ENCODE data around the gene CISTR. TPM values are rescaled to one million over a fixed set of nuclear protein-coding genes. Genes with fewer than 3 reads are reported as not detected.

Gene CISTR
- total and polyA plus RNA-seq, 7 donors: not detected

DNA sequence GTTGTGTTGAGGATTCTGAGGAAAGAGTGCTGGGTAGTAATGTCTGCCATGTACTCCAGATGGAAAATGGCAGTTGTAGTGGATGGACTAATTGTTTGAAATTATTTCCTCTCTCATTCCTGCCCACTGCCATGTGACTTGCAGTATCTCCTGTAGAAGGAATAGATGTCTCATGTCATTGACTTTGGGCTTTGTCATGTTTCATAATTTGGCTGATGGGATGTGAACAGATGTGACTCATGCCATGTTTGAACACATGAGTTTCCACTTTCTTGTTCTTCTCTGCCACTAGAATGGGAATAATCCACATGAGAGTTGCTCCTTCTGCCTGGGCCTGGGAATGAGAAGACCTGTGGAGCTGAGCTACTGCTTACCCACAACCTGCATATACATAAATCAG, 22.1 kb downstream of the CISTR start:
- TF ChIP-seq POLR2AphosphoS5 (IDR thresholded peaks at IDR 0.05) (no peak), EP300 (IDR thresholded peaks at IDR 0.05) (no peak), POLR2A (IDR thresholded peaks at IDR 0.05) (no peak), CTCF (IDR thresholded peaks at IDR 0.05) (no peak)
- Histone ChIP-seq H3K27me3 (no peaks in the 10 kb centered on the region), H3K36me3 (peaks cover 0 to 7% (median 2%) of the 10 kb centered on the region in 4 donors), H3K9me3 (no peaks in the 10 kb centered on the region), H3K27ac (no peak overlapping the region), H3K4me3 (no peak overlapping the region), H3K4me1 (peaks cover 0 to 24% (median 17%) of the 10 kb centered on the region in 4 donors)
- intact Hi-C loops (cut with DNase I): no loop called here
- DNase-seq: no peak

GRCh38 chr12:53728206-53728605, 23.6 kb downstream of the CISTR start:
- 73 to 78% methylated on average over 7 of the region's 7 CpGs for WGBS, 2 donors
- Histone ChIP-seq H3K4me1 (peaks cover 0 to 24% (median 17%) of the 10 kb centered on the region in 4 donors), H3K4me3 (peak overlapping the region in 2 of 4 donors; percentile 78 to 79), H3K36me3 (peaks cover 7 to 21% (median 14%) of the 10 kb centered on the region in 4 donors), H3K27ac (peak overlapping the region; percentile 73 to 83 (median 76)), H3K9me3 (no peaks in the 10 kb centered on the region), H3K27me3 (no peaks in the 10 kb centered on the region)
- no peak for DNase-seq
- intact Hi-C loops (cut with DNase I): no loop called here
- TF ChIP-seq EP300 (IDR thresholded peaks at IDR 0.05) (no peak), POLR2AphosphoS5 (IDR thresholded peaks at IDR 0.05) (no peak), CTCF (IDR thresholded peaks at IDR 0.05) (no peak), POLR2A (IDR thresholded peaks at IDR 0.05) (no peak)

DNA sequence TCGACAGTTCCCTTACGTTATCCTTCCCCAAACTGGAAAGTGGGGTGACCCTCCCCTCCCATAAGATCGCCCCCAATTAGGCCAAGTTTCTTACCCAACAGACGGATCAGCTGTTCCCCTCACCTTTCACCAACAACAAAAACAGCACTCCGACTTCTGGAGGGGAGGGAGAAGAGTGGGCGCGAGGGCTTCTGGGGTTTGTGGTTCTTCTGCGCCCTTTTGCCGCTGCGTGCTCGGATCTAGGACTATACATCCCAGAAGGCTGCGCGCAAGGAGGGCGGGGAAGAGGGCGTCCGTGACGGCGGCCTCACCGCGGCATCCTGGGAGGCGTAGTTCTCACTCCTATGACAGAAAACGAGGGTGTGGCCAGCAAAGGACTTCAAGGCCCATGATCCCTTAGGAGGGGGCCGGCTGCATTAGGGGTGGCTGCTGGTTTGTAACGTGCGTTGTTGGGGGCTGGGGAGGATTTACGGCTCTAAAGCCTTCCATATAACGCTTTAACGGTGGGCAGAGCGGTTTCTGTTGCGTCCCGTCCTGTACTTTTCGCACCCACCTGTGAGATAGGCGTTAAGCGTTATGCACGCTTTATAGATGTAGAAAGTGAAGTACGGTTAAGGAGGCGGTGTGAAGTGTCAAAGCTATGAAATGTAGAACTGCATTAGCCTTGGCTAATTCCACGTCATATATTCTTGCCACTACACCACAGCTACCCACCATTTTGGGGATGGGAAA, 24.3 kb downstream of the CISTR start, which contains the start of gene CALCOCO1:
TSS of gene CALCOCO1 (minus strand) at position 143 of the 732 bp plus-strand sequence. CDS start 2,210 bp downstream, outside the sequence.
- WGBS, 2 donors: 0 to 1% methylated on average over 38 of the region's 38 CpGs
- H3K9me3 ChIP-seq: no peaks in the 10 kb centered on the region

DNA sequence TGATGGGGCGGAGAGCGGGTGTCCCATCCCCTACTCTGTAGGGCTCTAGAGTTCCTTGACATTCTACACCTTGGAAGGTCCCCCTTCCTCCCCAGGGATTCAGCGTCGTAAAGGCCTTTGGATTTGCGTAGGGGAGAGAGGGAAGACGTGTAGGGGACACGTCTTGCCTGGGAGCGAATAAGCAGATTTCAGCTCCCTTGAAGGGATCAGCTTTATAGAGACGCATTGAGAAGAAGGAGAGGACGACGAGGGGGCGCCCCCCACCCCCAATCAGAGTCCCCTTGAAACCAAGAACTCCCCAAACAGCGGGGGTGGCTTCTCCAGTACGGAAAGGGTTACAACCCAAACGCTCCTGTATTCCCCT, 24.9 kb downstream of the CISTR start:
- 0 to 2% methylated on average over 15 of the region's 15 CpGs for WGBS, 2 donors
- H3K36me3 ChIP-seq: peaks cover 17 to 34% (median 23%) of the 10 kb centered on the region in 4 donors
- no peak for DNase-seq
- H3K4me1 ChIP-seq: peaks cover 0 to 24% (median 17%) of the 10 kb centered on the region in 4 donors
- H3K4me3 ChIP-seq: peak overlapping the region; percentile 78 to 85 (median 80)
- H3K9me3 ChIP-seq: no peaks in the 10 kb centered on the region
- peak overlapping the region; percentile 73 to 83 (median 76) for H3K27ac ChIP-seq
- no peak for TF ChIP-seq CTCF (IDR thresholded peaks at IDR 0.05)
- no peak for TF ChIP-seq EP300 (IDR thresholded peaks at IDR 0.05)
- no peak for TF ChIP-seq POLR2AphosphoS5 (IDR thresholded peaks at IDR 0.05)
- no peak for TF ChIP-seq POLR2A (IDR thresholded peaks at IDR 0.05)
- H3K27me3 ChIP-seq: no peaks in the 10 kb centered on the region
- intact Hi-C loops (cut with DNase I): no loop called here

More for the DNA sequence above, 24.3 kb downstream of the CISTR start, which contains the start of gene CALCOCO1:
- no peaks in the 10 kb centered on the region for H3K27me3 ChIP-seq
- H3K4me3 ChIP-seq: peak within 1 kb of the TSS; percentile 78 to 85 (median 80)
- peak in 1 of 2 donors; percentile 17 for TF ChIP-seq POLR2A (IDR thresholded peaks at IDR 0.05)
- TF ChIP-seq EP300 (IDR thresholded peaks at IDR 0.05): no peak
- TF ChIP-seq POLR2AphosphoS5 (IDR thresholded peaks at IDR 0.05): peak; percentile 53 to 86 (median 68)
- intact Hi-C loops (cut with DNase I): no loop called here
- H3K27ac ChIP-seq: peak within 1 kb of the TSS; percentile 73 to 83 (median 76)
- peaks cover 11 to 28% (median 18%) of the 10 kb centered on the region in 4 donors for H3K36me3 ChIP-seq
- H3K4me1 ChIP-seq: peaks cover 0 to 24% (median 17%) of the 10 kb centered on the region in 4 donors
- peak; percentile 99 for DNase-seq

GRCh38 chr12:53726341-53726740, 25.4 kb downstream of the CISTR start:
- H3K9me3 ChIP-seq: no peaks in the 10 kb centered on the region
- no peak for TF ChIP-seq CTCF (IDR thresholded peaks at IDR 0.05)
- no peak for TF ChIP-seq EP300 (IDR thresholded peaks at IDR 0.05)
- TF ChIP-seq POLR2AphosphoS5 (IDR thresholded peaks at IDR 0.05): no peak
- TF ChIP-seq POLR2A (IDR thresholded peaks at IDR 0.05): no peak
- peaks cover 0 to 24% (median 17%) of the 10 kb centered on the region in 4 donors for H3K4me1 ChIP-seq
- H3K4me3 ChIP-seq: peak overlapping the region; percentile 78 to 85 (median 80)
- 4 to 37% methylated on average over 2 of the region's 2 CpGs for WGBS, 2 donors
- no peaks in the 10 kb centered on the region for H3K27me3 ChIP-seq
- DNase-seq: no peak
- H3K36me3 ChIP-seq: peaks cover 21 to 40% (median 29%) of the 10 kb centered on the region in 4 donors
- intact Hi-C loops (cut with DNase I): no loop called here
- H3K27ac ChIP-seq: peak overlapping the region in 1 of 4 donors; percentile 74

All from sigmoid colon (tissue), 7 donors.